MCF 10A (cell line): Measurements from ENCODE around the gene DNAI2. TPM values are rescaled to one million over a fixed set of nuclear protein-coding genes. Genes with fewer than 3 reads are reported as not detected.

Experiments
- BruUV-seq: library from RNA; stranded (reverse); fragments of 400-500 nt; replicated peaks from 2 replicates; lab custom pipeline; 2021; lab: Mats Ljungman, UMichigan
- CTCF ChIA-PET: fragments of 300-600 bp; sonication (Branson Sonifier 250); formaldehyde crosslinking; extraction: SDS; loops from one replicate; lab custom pipeline; 2021; ENCODE audit warnings: antibody characterized with exemption, inconsistent platforms; lab: Yijun Ruan, JAX
- POLR2A ChIA-PET: fragments of 300-600, 350-650 bp; sonication (Branson Sonifier 250); formaldehyde crosslinking; extraction: SDS; loops from one replicate; lab custom pipeline; 2020; ENCODE audit warnings: antibody characterized with exemption, inconsistent platforms; lab: Yijun Ruan, JAX
- DNase-seq: peaks from one replicate; pipeline ENCODE4 v3.0.0-alpha.2; 2018; ENCODE audit not compliant: unreplicated experiment
- H3K27ac Mint-ChIP-seq: one replicate; pipeline ENCODE4 v1.8.0; 2022; ENCODE audit warnings: mild to moderate bottlenecking, low read depth, mixed read lengths; ENCODE audit not compliant: unreplicated experiment
- H3K27me3 Mint-ChIP-seq: one replicate; pipeline ENCODE4 v1.8.0; 2022; ENCODE audit warnings: mixed read lengths; ENCODE audit not compliant: insufficient read depth, unreplicated experiment
- H3K36me3 Mint-ChIP-seq: one replicate; pipeline ENCODE4 v1.8.0; 2022; ENCODE audit warnings: mild to moderate bottlenecking, moderate library complexity, mixed read lengths; ENCODE audit not compliant: insufficient read depth, unreplicated experiment
- H3K4me1 Mint-ChIP-seq: one replicate; pipeline ENCODE4 v1.8.0; 2022; ENCODE audit warnings: mixed read lengths; ENCODE audit not compliant: insufficient read depth, unreplicated experiment
- H3K4me3 Mint-ChIP-seq: one replicate; pipeline ENCODE4 v1.8.0; 2022; ENCODE audit warnings: mild to moderate bottlenecking, moderate library complexity, mixed read lengths; ENCODE audit not compliant: unreplicated experiment
- H3K9me3 Mint-ChIP-seq: one replicate; pipeline ENCODE4 v1.8.0; 2022; ENCODE audit warnings: mixed read lengths; ENCODE audit not compliant: unreplicated experiment
- intact Hi-C: fragments of 100-400 bp; cut with micrococcal nuclease; formaldehyde crosslinking; loops from 2 replicates; pipeline ENCODE4 v1.14.1; 2022
- total RNA-seq: library from RNA; stranded (reverse); gene quantifications from 2 replicates; pipeline ENCODE4 v1.2.3, GENCODE V29; 2022
- TF ChIP-seq, protein P1 (sequence below): fragments of 200-600 bp; IDR thresholded peaks from one replicate; pipeline ENCODE4 v1.8.0; 2022; ENCODE audit warnings: antibody characterized with exemption, mild to moderate bottlenecking; ENCODE audit not compliant: unreplicated experiment

Gene DNAI2
- total RNA-seq, 1 experiment from 2014 or later = not detected

DNA sequence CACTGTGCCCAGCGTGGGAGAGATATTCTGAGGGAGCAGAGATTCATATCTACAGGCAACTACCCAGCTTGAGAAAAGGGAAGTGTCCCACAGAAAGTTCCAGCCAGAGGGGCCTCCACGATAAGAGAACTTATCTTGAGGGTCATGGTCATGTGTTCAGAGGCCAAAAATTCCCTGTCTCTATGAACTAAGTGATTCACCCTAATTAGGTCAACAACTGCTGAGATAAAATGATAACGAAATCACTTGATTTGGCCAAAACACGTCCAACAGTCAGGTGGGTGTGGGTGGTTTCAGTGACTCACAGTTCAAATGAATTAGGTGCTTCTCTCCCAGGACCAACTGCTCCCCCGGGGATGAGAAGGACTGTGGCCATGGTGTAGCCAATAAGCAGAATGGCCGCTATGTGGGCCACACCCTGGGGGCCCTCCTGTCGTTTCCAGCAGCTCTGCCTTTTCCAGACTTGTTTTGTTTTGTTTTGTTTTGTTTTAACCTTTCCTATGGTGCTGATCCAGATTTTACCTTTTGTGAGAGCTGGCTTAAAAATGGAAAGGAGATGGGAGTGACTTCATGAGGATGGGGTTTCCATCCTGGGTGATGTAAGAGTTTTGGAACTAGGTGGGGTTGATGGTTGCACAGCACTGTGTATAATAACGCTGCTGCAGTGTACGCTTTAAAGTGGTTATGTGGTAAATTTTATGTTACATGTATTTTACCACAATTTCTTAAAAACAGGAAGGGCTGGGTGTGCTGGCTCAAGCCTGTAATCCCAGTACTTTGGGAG lies 8.7 kb downstream of the DNAI2 start:
- no peaks in the 10 kb centered on the region for H3K27me3 Mint-ChIP-seq
- CTCF ChIA-PET = no interaction called here
- TF ChIP-seq, protein P1, sequence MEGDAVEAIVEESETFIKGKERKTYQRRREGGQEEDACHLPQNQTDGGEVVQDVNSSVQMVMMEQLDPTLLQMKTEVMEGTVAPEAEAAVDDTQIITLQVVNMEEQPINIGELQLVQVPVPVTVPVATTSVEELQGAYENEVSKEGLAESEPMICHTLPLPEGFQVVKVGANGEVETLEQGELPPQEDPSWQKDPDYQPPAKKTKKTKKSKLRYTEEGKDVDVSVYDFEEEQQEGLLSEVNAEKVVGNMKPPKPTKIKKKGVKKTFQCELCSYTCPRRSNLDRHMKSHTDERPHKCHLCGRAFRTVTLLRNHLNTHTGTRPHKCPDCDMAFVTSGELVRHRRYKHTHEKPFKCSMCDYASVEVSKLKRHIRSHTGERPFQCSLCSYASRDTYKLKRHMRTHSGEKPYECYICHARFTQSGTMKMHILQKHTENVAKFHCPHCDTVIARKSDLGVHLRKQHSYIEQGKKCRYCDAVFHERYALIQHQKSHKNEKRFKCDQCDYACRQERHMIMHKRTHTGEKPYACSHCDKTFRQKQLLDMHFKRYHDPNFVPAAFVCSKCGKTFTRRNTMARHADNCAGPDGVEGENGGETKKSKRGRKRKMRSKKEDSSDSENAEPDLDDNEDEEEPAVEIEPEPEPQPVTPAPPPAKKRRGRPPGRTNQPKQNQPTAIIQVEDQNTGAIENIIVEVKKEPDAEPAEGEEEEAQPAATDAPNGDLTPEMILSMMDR = no peak
- DNase-seq = peak; percentile 26
- H3K9me3 Mint-ChIP-seq = no peaks in the 10 kb centered on the region
- H3K4me1 Mint-ChIP-seq = peaks cover 7% of the 10 kb centered on the region
- no peaks in the 10 kb centered on the region for H3K36me3 Mint-ChIP-seq
- H3K4me3 Mint-ChIP-seq = no peak overlapping the region
- intact Hi-C loops = loop anchor here (5.0 kb wide), 1 partner anchor 70 kb away; the partner anchor contains the start of gene TTYH2
- H3K27ac Mint-ChIP-seq = no peak overlapping the region
- BruUV-seq = no TSS peak
- POLR2A ChIA-PET = interaction anchor here (0.7 kb wide), 1 partner anchor 148 kb away, joined by 4 read pairs; no protein-coding TSS in a partner anchor

- Mint-ChIP-seq H3K9me3 (no peaks in the 10 kb centered on the region), H3K4me1 (peaks cover 7% of the 10 kb centered on the region), H3K4me3 (no peak overlapping the region), H3K27ac (no peak overlapping the region), H3K27me3 (no peaks in the 10 kb centered on the region), H3K36me3 (no peaks in the 10 kb centered on the region)
- CTCF ChIA-PET = interaction anchor here (0.6 to 0.9 kb wide), 2 partner anchors 20 to 75 kb away, joined by 3 to 4 read pairs; no protein-coding TSS in a partner anchor
- TF ChIP-seq, protein P1 = no peak
- no peak for DNase-seq
- intact Hi-C loops = loop anchor here (5.0 kb wide), 1 partner anchor 71 kb away; the partner anchor contains the start of gene TTYH2
- POLR2A ChIA-PET = interaction anchor here (0.7 kb wide), 1 partner anchor 148 kb away, joined by 4 read pairs; no protein-coding TSS in a partner anchor
- BruUV-seq = no TSS peak
Measured at GRCh38 chr17:74283371-74283673, 9.3 kb downstream of the DNAI2 start.

DNA sequence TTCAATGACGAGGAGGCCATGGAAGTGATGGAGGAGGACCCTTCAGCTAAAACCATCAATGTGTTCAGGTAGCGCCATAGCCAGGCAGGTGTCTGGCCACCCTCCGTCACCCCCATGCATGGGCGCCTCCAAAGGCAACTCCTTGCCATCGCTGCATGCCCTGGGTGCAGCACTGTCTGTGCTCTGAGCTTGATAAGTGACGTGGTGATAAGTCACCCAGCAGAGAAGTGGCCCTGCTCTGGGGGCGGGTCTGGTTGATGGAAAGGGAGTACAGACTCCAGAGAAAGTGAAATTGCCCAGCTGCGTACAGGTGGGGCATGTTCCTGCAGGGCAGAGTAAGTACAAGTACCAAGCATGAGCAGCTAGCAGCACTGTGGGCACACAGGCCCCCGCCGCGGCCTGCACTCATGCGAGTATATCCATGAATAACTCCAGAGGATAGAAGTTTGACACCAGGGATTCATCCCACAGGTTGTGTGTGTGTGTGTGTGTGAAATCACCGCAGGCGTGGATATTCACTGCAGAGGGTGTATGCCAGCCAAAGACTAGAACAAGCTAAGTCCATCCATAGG lies 13.1 kb downstream of the DNAI2 start:
- TF ChIP-seq, protein P1 = no peak
- BruUV-seq = no TSS peak
- DNase-seq = no peak
- intact Hi-C loops = no loop called here
- ChIA-PET POLR2A (interaction anchor here (0.6 to 1.3 kb wide), 3 partner anchors 21 to 455 kb away, joined by 3 to 4 read pairs (median 3); no protein-coding TSS in a partner anchor), CTCF (interaction anchor here (0.6 to 1.4 kb wide), 3 partner anchors 9 to 12 kb away, joined by 3 to 4 read pairs (median 3); no protein-coding TSS in a partner anchor)
- Mint-ChIP-seq H3K27me3 (no peaks in the 10 kb centered on the region), H3K4me3 (no peak overlapping the region), H3K27ac (no peak overlapping the region), H3K9me3 (no peaks in the 10 kb centered on the region), H3K4me1 (peaks cover 7% of the 10 kb centered on the region), H3K36me3 (no peaks in the 10 kb centered on the region)

GRCh38 chr17:74288785-74289184 lies 14.8 kb downstream of the DNAI2 start:
- TF ChIP-seq, protein P1 = no peak
- H3K27ac Mint-ChIP-seq = peak overlapping the region; percentile 5
- no peaks in the 10 kb centered on the region for H3K9me3 Mint-ChIP-seq
- intact Hi-C loops = no loop called here
- no peaks in the 10 kb centered on the region for H3K27me3 Mint-ChIP-seq
- POLR2A ChIA-PET = no interaction called here
- no peaks in the 10 kb centered on the region for H3K36me3 Mint-ChIP-seq
- H3K4me1 Mint-ChIP-seq = no peaks in the 10 kb centered on the region
- no peak overlapping the region for H3K4me3 Mint-ChIP-seq
- CTCF ChIA-PET = interaction anchor here (0.6 kb wide), 1 partner anchor 1215 kb away, joined by 3 read pairs; no protein-coding TSS in a partner anchor
- no TSS peak for BruUV-seq
- DNase-seq = no peak
